SK-N-SH (cell line): ENCODE measurements around the gene TMEM123. TPM values are rescaled to one million over a fixed set of nuclear protein-coding genes. Genes with fewer than 3 reads are reported as not detected.

ENCODE experiments used
- CTCF ChIA-PET: fragments of 300-600, 350-600 bp; formaldehyde crosslinking; extraction: SDS; loops from one replicate; lab custom pipeline; 2021; lab: Yijun Ruan, JAX
- POLR2A ChIA-PET: fragments of 350-600 bp; sonication (Branson Sonifier 250); formaldehyde crosslinking; extraction: SDS; loops from one replicate; lab custom pipeline; 2020; ENCODE audit warnings: antibody characterized with exemption, inconsistent platforms; lab: Yijun Ruan, JAX
- DNase-seq: peaks from one replicate; pipeline ENCODE4 v3.0.0; 2012
- H2AFZ ChIP-seq: fragments of 200-600 bp; sonication (generic); 2 replicates; pipeline ENCODE4 v1.8.1; 2016; ENCODE audit warnings: antibody characterized with exemption, mild to moderate bottlenecking, low read depth
- H3F3A ChIP-seq: fragments of 200-600 bp; sonication (generic); replicated peaks from 2 replicates; pipeline ENCODE3; 2016; ENCODE audit warnings: antibody characterized with exemption, mild to moderate bottlenecking; ENCODE audit not compliant: insufficient read depth
- H3K27ac ChIP-seq, 2 experiments: fragments of 200-500 bp in 1 of 2; fragments of 200-600 bp in 1 of 2; sonication (Bioruptor generic) in 1 of 2; sonication (generic), shearing (Covaris generic) in 1 of 2; 2 replicates each; pipeline versions ENCODE4 v1.5.1 to v1.6.1; 2014 to 2016; ENCODE audit warnings: low read depth in 2 of 2, inconsistent platforms in 1 of 2, low read length in 1 of 2, mild to moderate bottlenecking in 1 of 2, mixed read lengths in 1 of 2
- H3K27me3 ChIP-seq: fragments of 200-600 bp; sonication (generic), shearing (Covaris generic); 2 replicates; pipeline ENCODE4 v1.6.1; 2016; ENCODE audit warnings: mixed run types; ENCODE audit not compliant: insufficient read depth
- H3K36me3 ChIP-seq, 2 experiments: fragments of 200-500 bp in 1 of 2; fragments of 200-600 bp in 1 of 2; sonication (Bioruptor generic) in 1 of 2; sonication (generic) in 1 of 2; replicated peaks in 1 of 2; 2 replicates each; pipeline versions ENCODE3 to v1.5.1; 2014 to 2016; ENCODE audit warnings: low read length in 1 of 2, mild to moderate bottlenecking in 1 of 2; ENCODE audit not compliant: insufficient read depth in 2 of 2, control insufficient read depth in 1 of 2
- H3K4me1 ChIP-seq, 2 experiments: fragments of 200-500 bp in 1 of 2; fragments of 200-600 bp in 1 of 2; sonication (Bioruptor generic) in 1 of 2; sonication (generic), shearing (Covaris generic) in 1 of 2; 2 replicates each; pipeline versions ENCODE4 v1.5.1 to v1.6.1; 2014 to 2016; ENCODE audit warnings: low read depth in 1 of 2, low read length in 1 of 2, mixed run types in 1 of 2; ENCODE audit not compliant: insufficient read depth in 2 of 2, control insufficient read depth in 1 of 2
- H3K4me2 ChIP-seq: fragments of 200-600 bp; sonication (generic), shearing (Covaris generic); 2 replicates; pipeline ENCODE4 v1.6.1; 2017; ENCODE audit warnings: mixed run types
- H3K4me3 ChIP-seq, 2 experiments: fragments of 200-500 bp in 1 of 2; fragments of 200-600 bp in 1 of 2; sonication (Bioruptor generic) in 1 of 2; sonication (generic), shearing (Covaris generic) in 1 of 2; 2 replicates each; pipeline versions ENCODE4 v1.5.1 to v1.8.1; 2014 to 2016; ENCODE audit warnings: low read depth in 2 of 2, inconsistent platforms in 1 of 2, low read length in 1 of 2, mild to moderate bottlenecking in 1 of 2, mixed read lengths in 1 of 2, moderate library complexity in 1 of 2
- H3K79me2 ChIP-seq: fragments of 200-600 bp; sonication (generic); 2 replicates; pipeline ENCODE4 v1.8.1; 2017; ENCODE audit warnings: mild to moderate bottlenecking; ENCODE audit not compliant: insufficient read depth
- H3K9ac ChIP-seq: fragments of 200-600 bp; sonication (generic); 2 replicates; pipeline ENCODE4 v1.6.1; 2017; ENCODE audit warnings: mixed run types
- H3K9me2 ChIP-seq: fragments of 200-600 bp; sonication (generic); 2 replicates; pipeline ENCODE4 v1.6.1; 2017; ENCODE audit warnings: mixed run types
- H3K9me3 ChIP-seq: fragments of 200-600 bp; sonication (generic); 2 replicates; pipeline ENCODE4 v1.6.1; 2017; ENCODE audit warnings: mixed run types, mild to moderate bottlenecking, moderate library complexity
- H4K20me1 ChIP-seq: fragments of 200-600 bp; sonication (generic); 2 replicates; pipeline ENCODE4 v1.6.1; 2017; ENCODE audit warnings: mild to moderate bottlenecking, mixed run types; ENCODE audit not compliant: insufficient read depth
- CTCF ChIP-seq: fragments of 200-600 bp; sonication (generic); IDR thresholded peaks from 2 replicates; pipeline ENCODE4 v1.6.1; 2017; ENCODE audit warnings: antibody characterized with exemption, mild to moderate bottlenecking, moderate library complexity
- ELF1 ChIP-seq: IDR thresholded peaks from 2 replicates; pipeline ENCODE4 v1.4.0; 2012
- EZH2phosphoT487 ChIP-seq: fragments of 200-600 bp; sonication (generic); IDR thresholded peaks from 2 replicates; pipeline ENCODE4 v1.6.1; 2017; ENCODE audit warnings: low read depth, mixed run types, mild to moderate bottlenecking, antibody characterized with exemption, moderate library complexity, borderline replicate concordance
- FOSL2 ChIP-seq: IDR thresholded peaks from 2 replicates; pipeline ENCODE4 v1.4.0; 2012; ENCODE audit warnings: low read depth, mild to moderate bottlenecking, moderate library complexity, borderline replicate concordance
- FOXJ3 ChIP-seq: sonication (generic); formaldehyde crosslinking; IDR thresholded peaks from 2 replicates; pipeline ENCODE4 v1.5.1; 2020; ENCODE audit warnings: mild to moderate bottlenecking, missing genetic modification reagents
- FOXM1 ChIP-seq: IDR thresholded peaks from 2 replicates; pipeline ENCODE4 v1.4.0; 2012; ENCODE audit warnings: low read depth, mild to moderate bottlenecking
- IRF3 ChIP-seq: fragments of 150-350 bp; IDR thresholded peaks from 2 replicates; pipeline ENCODE4 v1.6.1; 2016; ENCODE audit warnings: mild to moderate bottlenecking, low read depth, low read length
- JUND ChIP-seq: IDR thresholded peaks from 2 replicates; pipeline ENCODE4 v1.4.0; 2012
- MEF2A ChIP-seq: IDR thresholded peaks from 2 replicates; pipeline ENCODE4 v1.4.0; 2012; ENCODE audit warnings: low read depth, borderline replicate concordance
- NRF1 ChIP-seq: IDR thresholded peaks from 2 replicates; pipeline ENCODE4 v1.6.1; 2012; ENCODE audit warnings: low read depth, mild to moderate bottlenecking, low read length
- PBX3 ChIP-seq: IDR thresholded peaks from 2 replicates; pipeline ENCODE4; 2012
- RAD21 ChIP-seq: IDR thresholded peaks from 2 replicates; pipeline ENCODE4 v1.6.1; 2012; ENCODE audit warnings: mild to moderate bottlenecking, low read length
- RCOR1 ChIP-seq: fragments of 150-350 bp; IDR thresholded peaks from 2 replicates; pipeline ENCODE4 v1.6.1; 2017; ENCODE audit warnings: antibody characterized with exemption, low read length
- RXRA ChIP-seq: IDR thresholded peaks from 2 replicates; pipeline ENCODE4 v1.4.0; 2012; ENCODE audit warnings: low read depth, mild to moderate bottlenecking, borderline replicate concordance
- SIN3A ChIP-seq: IDR thresholded peaks from 2 replicates; pipeline ENCODE4 v1.6.1; 2012; ENCODE audit warnings: low read depth, mild to moderate bottlenecking, low read length, moderate library complexity, borderline replicate concordance
- TCF12 ChIP-seq: IDR thresholded peaks from 2 replicates; pipeline ENCODE4 v1.4.0; 2012
- USF1 ChIP-seq: IDR thresholded peaks from 2 replicates; pipeline ENCODE4 v1.4.0; 2012; ENCODE audit warnings: low read depth, borderline replicate concordance
- USF2 ChIP-seq: fragments of 150-350 bp; IDR thresholded peaks from 2 replicates; pipeline ENCODE4 v1.6.1; 2017; ENCODE audit warnings: antibody characterized with exemption, low read length, low read depth, borderline replicate concordance
- YY1 ChIP-seq: IDR thresholded peaks from 2 replicates; pipeline ENCODE4 v1.4.0; 2012; ENCODE audit warnings: low read depth, mild to moderate bottlenecking
- WGBS: methylation state at CpG from one replicate; pipeline ENCODE4 v1.1.6; 2017; ENCODE audit warnings: low lambda C conversion rate; 5-methylcytosine and 5-hydroxymethylcytosine counted together
- polyA plus RNA-seq, 3 experiments: library from polyadenylated mRNA; depleted of rRNA; stranded (reverse); fragments of >200 nt; gene quantifications; 2 replicates each; pipeline ENCODE4 v1.2.3, GENCODE V29; 2012

The TMEM123 gene
- polyA plus RNA-seq, 1 of the 3 experiments (the other 2 are of a cell fraction), result 86.1 TPM

- 92% methylated on average over 2 of the region's 2 CpGs for WGBS
- ChIA-PET CTCF (interaction anchor here (1.3 to 3.5 kb wide), 3 partner anchors 9 to 103 kb away, joined by 4 to 29 read pairs (median 5); no protein-coding TSS in a partner anchor), POLR2A (no interaction called here)
- no peak for DNase-seq
- Histone ChIP-seq H3K27ac (no peak overlapping the region), H3K4me1 (peaks cover 0 to 6% of the 10 kb centered on the region in 2 experiments; a peak in 1 of 4 replicates), H3K9me3 (no peaks in the 10 kb centered on the region), H3F3A (peaks cover 25% of the 10 kb centered on the region), H3K27me3 (no peaks in the 10 kb centered on the region), H4K20me1 (no peaks in the 10 kb centered on the region), H3K4me2 (no peak overlapping the region), H3K9me2 (no peaks in the 10 kb centered on the region), H2AFZ (no peak overlapping the region), H3K9ac (no peak overlapping the region), H3K36me3 (peaks cover 48 to 72% of the 10 kb centered on the region in 2 experiments), H3K4me3 (no peak overlapping the region), H3K79me2 (peaks cover 69% of the 10 kb centered on the region; the same call in 1 of the 2 replicates)
- TF ChIP-seq FOXJ3 (CRISPR knock-in tag), result no peak
- TF ChIP-seq RXRA, result no peak
- TF ChIP-seq NRF1, result no peak
- TF ChIP-seq ELF1, result no peak
- no peak for TF ChIP-seq EZH2phosphoT487
- TF ChIP-seq MEF2A, result no peak
- TF ChIP-seq FOXM1, result no peak
- no peak for TF ChIP-seq SIN3A
- no peak for TF ChIP-seq USF1
- TF ChIP-seq USF2, result no peak
- no peak for TF ChIP-seq YY1
- no peak for TF ChIP-seq IRF3
- TF ChIP-seq TCF12, result no peak
- no peak for TF ChIP-seq RCOR1
- TF ChIP-seq CTCF, result no peak
- TF ChIP-seq JUND, result no peak
- TF ChIP-seq RAD21, result no peak
- no peak for TF ChIP-seq PBX3
- TF ChIP-seq FOSL2, result no peak
Measured at GRCh38 chr11:102393272-102393730, 59.3 kb downstream of the TMEM123 start.
